Measurements from ENCODE around the gene SYCP2L.

SYCP2L gene

GRCh38 chr6:11015102-11015501 is 128.2 kb downstream of the SYCP2L start:
- no peak for TF ChIP-seq POLR2A (IDR thresholded peaks at IDR 0.05; ENCODE audit: low read depth, low read length)
- FAIRE-seq (no peak), DNase-seq (ENCODE audit: insufficient read length, low spot score) (no peak)

GRCh38 chr6:11016452-11016851 is 129.6 kb downstream of the SYCP2L start:
- TF ChIP-seq POLR2A (IDR thresholded peaks at IDR 0.05; ENCODE audit: low read depth, low read length): no peak
- no peak for FAIRE-seq
- DNase-seq (ENCODE audit: insufficient read length, low spot score): no peak

- TF ChIP-seq POLR2A (IDR thresholded peaks at IDR 0.05; ENCODE audit: low read depth, low read length): no peak
Measured at GRCh38 chr6:11017090-11017489, 130.2 kb downstream of the SYCP2L start.

GRCh38 chr6:11018225-11018624 is 131.4 kb downstream of the SYCP2L start:
- DNase-seq (ENCODE audit: insufficient read length, low spot score) (no peak), FAIRE-seq (no peak)
- no peak for TF ChIP-seq POLR2A (IDR thresholded peaks at IDR 0.05; ENCODE audit: low read depth, low read length)

More at GRCh38 chr6:11017090-11017489, 130.2 kb downstream of the SYCP2L start:
- DNase-seq (ENCODE audit: insufficient read length, low spot score) (no peak), FAIRE-seq (no peak)

- no peak for DNase-seq (ENCODE audit: insufficient read length, low spot score)
- no peak for TF ChIP-seq POLR2A (IDR thresholded peaks at IDR 0.05; ENCODE audit: low read depth, low read length)
- no peak for FAIRE-seq
Measured at GRCh38 chr6:11021003-11021402, 134.2 kb downstream of the SYCP2L start.

GRCh38 chr6:11021714-11022113 is 134.9 kb downstream of the SYCP2L start:
- DNase-seq (ENCODE audit: insufficient read length, low spot score): no peak
- no peak for FAIRE-seq
- TF ChIP-seq POLR2A (IDR thresholded peaks at IDR 0.05; ENCODE audit: low read depth, low read length): no peak

GRCh38 chr6:11023032-11023431 is 136.2 kb downstream of the SYCP2L start:
- FAIRE-seq (peak; percentile 86), DNase-seq (ENCODE audit: insufficient read length, low spot score) (no peak)
- no peak for TF ChIP-seq POLR2A (IDR thresholded peaks at IDR 0.05; ENCODE audit: low read depth, low read length)
